HTR-8/SVneo (cell line): Measurements from ENCODE around the gene IL1RN.
"Not testable (repeated sequence)": the region's sequence is repeated elsewhere in the genome, so short reads cannot be mapped to it uniquely, and the experiment has no call there.

Source experiments
- DNase-seq: peaks from one replicate; pipeline ENCODE4 v3.0.0; 2011; ENCODE audit warnings: low spot score, mixed read lengths; ENCODE audit not compliant: insufficient read length
- FAIRE-seq: peaks from 2 replicates; lab custom pipeline; 2011; peaks lifted over from hg19 to GRCh38; lab: Jason Lieb, UNC

IL1RN gene, protein sequence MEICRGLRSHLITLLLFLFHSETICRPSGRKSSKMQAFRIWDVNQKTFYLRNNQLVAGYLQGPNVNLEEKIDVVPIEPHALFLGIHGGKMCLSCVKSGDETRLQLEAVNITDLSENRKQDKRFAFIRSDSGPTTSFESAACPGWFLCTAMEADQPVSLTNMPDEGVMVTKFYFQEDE

DNA sequence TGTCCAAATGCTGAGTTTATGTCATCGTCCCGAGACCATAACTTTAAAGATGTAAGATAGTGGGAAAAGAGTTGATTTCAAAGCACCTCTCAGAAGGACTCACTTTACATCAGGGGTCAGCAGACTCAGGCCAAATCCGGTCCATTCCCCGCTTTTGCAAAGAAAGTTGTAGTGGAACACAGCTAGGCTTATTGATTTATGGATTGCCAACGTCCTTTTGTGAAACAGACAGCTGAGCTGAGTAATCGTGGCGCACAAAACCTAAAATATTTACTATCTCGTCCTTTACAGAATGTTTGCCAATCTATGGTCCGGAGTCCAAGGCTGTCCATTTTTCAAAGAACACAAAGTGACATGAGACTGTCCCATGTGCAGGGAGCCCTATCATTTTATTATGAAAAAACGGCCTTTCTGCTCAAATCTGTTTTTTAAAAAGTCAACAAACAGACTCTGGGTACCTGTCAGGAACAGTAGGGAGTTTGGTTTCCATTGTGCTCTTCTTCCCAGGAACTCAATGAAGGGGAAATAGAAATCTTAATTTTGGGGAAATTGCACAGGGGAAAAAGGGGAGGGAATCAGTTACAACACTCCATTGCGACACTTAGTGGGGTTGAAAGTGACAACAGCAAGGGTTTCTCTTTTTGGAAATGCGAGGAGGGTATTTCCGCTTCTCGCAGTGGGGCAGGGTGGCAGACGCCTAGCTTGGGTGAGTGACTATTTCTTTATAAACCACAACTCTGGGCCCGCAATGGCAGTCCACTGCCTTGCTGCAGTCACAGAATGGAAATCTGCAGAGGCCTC, at the start of gene IL1RN:
IL1RN (plus strand) TSS at position 754 of the 801 bp plus-strand sequence; CDS start at position 781, 27 bp downstream.
- no peak for FAIRE-seq
- no peak for DNase-seq

DNA sequence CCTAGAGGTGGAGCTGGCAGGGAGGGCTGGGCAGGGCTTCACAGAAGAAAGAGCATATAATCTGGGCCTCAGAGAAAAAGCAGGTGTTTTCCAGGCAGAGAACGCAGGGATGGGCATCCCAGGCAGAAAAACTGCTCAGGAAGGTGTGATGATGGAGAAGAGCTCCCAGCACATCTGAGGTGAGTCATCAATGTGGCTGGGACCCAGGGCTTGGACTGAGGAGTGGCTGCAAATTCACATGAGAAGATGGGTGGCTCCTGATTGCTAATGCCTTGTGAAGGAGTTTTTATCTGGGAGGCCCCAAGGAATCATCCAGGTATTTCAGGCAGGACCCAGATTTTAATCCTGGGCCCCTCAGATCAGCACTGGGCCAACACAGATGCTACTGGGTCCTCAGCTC, 49.5 kb upstream of the IL1RN start:
- no peak for FAIRE-seq
- DNase-seq = no peak

DNA sequence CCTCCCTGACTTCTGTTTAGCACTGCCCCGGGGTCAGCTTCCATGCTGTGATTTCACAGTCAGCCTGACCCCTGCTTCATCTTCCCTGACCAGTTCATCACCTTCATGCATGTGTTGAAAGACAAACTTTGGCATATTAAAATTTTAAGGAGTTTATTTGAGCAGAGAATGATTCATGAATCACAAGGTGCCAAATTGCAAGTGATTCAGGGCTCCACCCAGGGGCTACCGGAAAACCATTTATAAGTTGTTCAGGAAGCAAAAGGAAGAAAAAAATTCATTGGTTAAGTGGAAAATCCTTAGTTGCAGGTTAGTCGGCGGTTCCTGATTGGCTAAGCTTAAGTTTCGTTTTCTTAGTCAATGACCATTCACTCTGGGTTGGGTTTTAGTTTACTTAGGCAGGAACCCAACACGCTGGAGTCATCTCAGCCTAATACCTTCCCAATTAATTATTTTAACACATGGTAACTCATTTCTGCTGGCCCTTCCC, 49.0 kb upstream of the IL1RN start:
- DNase-seq = no peak
- no peak for FAIRE-seq

DNA sequence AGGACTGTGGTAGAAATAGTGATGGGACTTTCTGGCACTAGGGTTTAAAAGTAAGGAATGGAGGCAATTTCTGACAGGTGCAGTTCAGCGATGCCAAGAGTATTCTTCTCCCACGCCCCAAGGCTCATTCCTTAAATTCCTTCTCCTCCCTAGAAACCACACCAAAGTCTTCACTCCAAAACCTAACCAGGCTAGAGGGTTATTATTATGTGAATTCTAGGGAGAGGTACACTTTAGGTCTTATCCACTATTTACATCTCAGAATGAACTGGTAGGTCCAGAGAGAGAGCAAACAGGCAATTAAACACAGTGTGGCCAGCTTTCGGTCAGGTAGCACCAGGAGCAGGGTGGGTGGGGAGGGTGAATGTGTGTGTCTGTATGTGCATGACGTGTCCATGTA, 48.3 kb upstream of the IL1RN start:
- DNase-seq (no peak), FAIRE-seq (no peak)

DNA sequence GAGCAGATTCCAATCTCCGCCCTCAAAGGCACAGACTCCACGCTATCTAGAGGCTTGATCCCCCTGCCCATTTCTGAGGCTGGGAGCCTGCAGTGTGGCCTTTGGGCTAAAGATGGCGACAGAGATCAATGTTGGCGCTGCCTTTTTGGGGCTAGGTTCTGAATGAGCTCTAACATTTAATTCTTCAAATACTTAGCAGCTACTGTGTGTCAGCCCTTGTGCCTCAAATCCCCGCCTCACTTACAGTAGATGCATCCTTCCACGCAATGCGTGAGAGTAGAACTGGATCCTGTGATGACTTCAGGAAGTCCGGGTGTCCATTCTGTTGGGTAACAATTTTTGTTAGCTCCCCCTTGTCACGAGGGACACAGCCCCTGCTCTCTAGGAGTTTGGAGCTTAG, 47.3 kb upstream of the IL1RN start:
- DNase-seq (peak; percentile 41), FAIRE-seq (no peak)

DNA sequence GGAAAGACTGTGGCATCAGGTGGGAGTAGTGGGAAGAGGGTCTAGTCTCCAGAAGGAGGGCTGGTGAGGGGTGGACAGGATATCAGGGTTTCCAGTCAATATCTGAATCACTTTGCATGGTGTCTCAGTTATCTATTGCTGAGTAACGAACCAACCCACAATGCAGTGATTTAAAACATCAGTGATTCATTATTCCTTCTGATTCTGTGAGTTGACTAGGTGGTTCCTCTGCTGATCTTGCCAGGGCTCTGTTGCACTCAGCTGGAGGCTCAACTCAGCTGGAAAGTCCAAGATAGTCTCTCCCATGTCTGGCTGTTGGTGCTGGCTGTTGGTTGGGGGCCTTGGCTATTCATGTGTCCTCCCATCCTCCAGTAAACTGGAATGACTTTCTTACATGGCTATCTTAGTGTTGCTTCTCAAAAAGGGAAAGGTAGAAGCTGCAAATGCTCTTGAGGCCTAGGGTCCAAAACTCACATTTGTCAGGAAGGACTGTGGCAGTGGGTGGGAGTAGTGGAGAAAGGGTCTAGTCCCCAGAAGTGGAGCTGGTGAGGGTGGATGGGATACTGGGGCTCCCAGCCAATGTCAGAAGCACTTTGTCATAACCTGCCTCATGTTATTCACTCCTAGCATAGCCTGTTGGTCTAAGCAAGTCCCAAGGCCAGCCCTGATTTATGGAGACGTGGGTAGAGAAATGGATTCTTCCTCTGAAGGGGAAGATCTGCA, 45.7 kb upstream of the IL1RN start:
- no peak for DNase-seq
- no peak for FAIRE-seq

DNA sequence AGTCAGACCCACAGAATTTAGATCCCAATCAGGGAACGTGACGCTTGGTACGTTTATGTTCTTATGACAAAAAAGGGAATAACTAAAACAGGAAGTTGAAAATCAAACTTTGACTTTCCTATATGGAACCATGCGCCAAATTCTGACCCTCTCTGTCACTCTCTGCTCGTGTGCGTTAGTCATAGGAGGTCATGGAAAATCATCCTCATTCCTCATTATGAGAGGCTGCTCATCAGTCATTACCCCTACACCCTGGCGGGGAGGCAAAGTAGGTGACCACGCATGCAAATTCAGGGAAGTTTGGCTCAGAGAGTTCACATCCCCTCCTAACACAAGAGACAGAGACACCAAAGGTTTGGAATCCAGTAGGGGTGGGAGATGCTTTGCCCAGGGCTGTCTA, 44.1 kb upstream of the IL1RN start:
- no peak for DNase-seq
- FAIRE-seq = no peak

DNA sequence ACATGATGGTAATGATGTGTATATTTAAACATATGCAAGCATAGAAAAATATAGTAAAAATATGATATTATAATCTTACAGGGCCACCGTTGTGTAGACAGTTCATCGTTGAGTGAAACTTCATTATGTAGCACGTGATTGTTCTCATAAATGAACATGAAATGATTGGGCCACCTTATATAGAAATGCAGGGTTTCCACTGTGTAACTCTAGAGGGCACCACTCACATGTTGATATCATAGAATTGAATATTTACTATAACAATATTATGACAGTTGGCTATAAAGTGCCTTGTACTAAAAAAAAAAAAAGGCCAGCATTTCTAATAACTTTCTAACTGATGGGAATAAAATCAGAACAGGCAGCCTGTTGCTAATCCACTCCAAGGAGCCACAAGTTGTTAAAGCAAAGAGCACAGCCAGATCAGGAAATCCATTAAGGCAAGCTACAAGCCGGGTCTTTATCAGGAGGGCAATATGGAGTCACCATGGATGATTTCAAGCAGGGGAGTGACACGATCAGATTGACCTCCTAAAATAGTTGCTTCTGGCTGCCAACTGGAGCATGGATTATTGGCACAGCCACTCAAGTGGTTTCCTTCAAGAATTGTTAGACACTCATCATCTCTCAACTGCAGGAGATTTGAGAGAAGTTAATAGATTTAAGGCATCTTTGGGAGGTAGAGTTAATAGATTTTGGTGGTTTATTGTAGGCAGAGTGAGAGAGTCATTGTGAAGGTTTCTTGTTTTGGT, 43.0 kb upstream of the IL1RN start:
- FAIRE-seq (no peak), DNase-seq (no peak)

DNA sequence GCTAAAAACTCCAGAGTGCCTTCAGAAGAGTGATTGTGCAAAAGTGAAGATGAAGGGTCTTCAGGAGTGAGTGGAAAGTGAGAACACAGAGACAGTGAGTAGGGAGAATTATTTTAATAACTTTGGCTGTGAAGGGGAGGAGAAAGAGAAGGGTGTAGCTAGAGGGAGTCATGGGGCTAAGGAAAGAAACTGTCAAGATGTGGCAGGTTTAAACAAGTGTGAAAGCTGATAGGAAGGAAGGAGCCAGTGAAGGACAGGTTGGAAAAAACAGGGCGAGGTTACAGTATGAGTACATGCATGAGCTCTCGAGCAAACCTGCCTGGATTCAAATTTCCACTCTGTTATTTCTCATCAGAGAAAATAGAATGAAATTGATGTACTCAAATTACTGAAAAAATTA, 41.9 kb upstream of the IL1RN start:
- no peak for DNase-seq
- FAIRE-seq = no peak

DNA sequence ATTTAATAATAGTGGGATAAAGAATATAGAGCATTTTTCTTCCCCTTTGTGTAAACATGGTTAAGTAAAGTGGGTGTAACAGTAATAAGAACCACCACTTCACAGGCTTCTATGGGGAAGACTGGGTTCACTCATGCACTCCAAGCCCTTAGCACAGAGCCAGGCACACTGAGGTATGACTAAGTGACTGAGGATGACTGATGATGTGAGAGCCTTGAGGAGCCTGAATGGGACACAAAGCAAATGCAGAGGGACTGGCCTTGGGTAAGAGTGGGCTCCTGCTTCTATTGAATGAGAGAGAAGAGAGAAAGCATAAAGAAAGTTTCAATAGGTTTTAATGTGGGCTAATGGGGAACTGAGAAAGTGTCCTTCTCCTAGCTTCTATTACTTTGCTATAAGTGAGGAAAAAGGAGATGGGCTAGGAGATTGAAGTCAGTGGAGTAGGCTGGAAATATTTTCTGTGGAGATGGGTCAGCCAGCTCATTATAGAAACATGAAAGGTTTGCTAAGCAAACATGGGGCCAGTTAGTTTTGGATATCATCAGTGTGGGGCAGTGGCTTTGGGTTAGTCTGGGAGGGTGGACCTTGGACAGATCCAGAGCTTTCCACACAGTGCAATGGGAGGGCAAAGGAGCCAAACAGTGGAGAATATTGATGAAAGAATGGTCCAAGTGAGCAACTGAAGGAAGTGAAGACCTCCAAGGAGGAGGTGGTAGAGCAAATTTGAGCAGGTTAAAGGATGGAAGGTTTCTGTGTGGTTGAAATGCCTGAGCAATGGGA, 39.0 kb upstream of the IL1RN start:
- no peak for FAIRE-seq

DNA sequence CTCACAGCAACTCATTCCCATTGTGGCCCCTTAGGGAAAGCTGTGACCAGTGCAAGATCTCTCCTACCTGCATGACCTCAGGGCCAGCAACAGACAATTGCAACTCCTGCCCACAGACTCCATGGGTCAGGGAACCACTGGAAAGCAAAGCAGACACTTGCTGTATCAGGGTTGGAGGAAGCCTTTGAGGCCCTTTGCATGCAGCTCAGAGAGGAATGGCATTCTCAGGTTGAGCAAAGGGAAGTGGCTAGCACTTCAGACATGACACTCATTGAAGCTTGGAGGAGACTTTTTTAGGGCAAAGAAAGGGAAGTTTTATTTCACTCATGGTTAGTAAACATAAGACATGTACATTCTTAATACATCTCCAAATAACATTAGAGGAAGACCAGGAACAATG, 37.5 kb upstream of the IL1RN start:
- FAIRE-seq = no peak
- no peak for DNase-seq

More for the DNA sequence above, 39.0 kb upstream of the IL1RN start:
- no peak for DNase-seq

DNA sequence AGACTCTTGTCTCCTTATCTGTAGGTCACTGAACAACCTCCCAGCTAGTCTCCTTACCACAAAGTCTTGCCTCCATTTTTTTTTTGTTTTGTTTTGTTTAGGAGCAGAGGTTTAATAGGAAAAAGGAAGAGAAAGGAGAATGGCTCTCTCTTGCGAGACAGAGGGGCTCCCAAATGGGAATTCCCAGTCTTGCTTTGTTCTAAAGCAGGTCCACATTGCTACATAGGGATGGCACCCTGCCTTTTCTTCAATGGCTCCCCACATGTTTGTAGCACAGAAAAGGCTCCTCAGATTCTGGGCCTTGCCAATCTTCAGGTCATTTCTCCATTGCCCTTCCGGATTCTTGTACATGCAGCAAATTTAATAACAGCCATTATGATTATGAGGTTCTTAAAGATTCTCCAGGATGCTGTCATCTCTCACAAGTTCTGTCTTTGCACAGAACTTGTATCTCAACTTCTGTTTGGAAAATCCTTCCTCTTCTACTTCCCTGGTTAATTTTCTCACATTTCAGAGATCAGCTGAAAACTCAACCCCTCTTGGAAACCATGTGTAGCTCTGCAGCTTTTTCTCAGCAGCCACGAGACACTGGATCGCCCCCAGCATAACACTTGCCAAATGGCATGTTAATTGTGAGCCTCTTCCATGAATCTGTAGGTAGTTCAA, 36.0 kb upstream of the IL1RN start:
- DNase-seq (no peak), FAIRE-seq (no peak)

DNA sequence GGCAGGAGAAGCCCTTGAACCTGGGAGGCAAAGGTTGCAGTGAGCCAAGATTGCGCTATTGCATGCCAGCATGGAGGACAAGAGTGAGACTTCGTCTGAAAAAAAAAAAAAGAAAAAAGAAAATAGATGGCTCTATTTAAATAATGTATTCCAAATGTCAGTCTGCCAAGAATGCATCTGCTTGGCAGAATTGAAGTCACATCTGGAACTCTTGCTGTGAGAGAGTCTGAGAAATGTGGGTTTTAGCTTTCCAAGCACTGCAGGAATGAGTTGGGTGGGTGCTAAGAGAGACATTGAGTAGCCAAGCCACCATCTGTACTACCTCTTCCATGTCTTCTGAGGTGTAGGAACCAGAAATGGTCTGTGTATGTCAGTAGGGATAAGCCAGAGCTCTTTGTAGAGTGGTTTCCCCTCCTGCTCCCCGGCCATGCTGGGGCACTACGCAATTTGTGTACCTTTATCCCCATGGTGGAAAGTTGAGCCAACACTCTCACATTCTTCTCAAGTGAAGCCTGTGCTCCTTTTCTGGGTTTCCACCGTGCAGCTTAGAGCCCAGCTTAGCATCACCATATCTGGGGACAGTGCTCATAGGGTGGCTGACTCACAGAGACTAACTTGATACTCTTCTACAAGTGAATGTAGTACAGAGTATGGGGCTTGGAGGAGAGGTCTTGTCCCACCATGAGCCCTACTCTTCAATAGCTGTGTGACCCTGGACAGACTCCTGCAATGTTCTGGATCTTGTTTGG, 34.4 kb upstream of the IL1RN start:
- FAIRE-seq = no peak
- DNase-seq = no peak

DNA sequence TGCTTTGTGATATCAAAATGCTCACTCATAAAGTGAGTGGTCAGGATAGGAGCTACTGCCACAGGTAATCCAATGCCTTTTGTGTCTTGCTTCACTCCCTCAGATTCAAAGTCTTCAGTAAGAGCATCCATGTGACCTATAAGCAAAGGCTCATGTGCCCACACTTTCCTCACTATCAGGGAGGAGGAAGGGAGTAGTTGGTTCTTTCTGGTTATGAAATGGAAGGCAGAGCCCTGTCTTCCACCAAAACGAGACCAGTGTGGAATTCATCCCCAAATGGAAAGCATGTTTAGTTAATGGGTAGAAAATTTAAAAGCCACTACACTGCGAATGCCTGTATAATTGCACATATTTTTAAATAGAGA, 33.8 kb upstream of the IL1RN start:
- DNase-seq = no peak

DNA sequence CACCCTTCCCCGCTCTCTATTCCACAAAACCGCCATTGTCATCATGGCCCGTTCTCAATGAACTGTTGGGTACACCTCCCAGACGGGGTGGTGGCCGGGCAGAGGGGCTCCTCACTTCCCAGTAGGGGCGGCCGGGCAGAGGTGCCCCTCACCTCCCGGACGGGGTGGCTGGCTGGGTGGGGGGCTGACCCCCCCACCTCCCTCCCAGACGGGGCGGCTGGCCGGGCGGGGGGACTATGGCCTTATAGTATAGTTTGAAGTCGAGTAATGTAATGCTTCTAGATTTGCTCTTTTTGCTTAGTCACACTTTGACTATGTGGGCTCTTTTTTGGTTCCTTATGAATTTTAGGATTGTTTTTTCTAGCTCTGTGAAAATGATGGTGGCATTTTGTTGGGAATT, 31.1 kb upstream of the IL1RN start:
- DNase-seq, FAIRE-seq: not testable (repeated sequence)

More for the DNA sequence above, 33.8 kb upstream of the IL1RN start:
- FAIRE-seq = no peak

DNA sequence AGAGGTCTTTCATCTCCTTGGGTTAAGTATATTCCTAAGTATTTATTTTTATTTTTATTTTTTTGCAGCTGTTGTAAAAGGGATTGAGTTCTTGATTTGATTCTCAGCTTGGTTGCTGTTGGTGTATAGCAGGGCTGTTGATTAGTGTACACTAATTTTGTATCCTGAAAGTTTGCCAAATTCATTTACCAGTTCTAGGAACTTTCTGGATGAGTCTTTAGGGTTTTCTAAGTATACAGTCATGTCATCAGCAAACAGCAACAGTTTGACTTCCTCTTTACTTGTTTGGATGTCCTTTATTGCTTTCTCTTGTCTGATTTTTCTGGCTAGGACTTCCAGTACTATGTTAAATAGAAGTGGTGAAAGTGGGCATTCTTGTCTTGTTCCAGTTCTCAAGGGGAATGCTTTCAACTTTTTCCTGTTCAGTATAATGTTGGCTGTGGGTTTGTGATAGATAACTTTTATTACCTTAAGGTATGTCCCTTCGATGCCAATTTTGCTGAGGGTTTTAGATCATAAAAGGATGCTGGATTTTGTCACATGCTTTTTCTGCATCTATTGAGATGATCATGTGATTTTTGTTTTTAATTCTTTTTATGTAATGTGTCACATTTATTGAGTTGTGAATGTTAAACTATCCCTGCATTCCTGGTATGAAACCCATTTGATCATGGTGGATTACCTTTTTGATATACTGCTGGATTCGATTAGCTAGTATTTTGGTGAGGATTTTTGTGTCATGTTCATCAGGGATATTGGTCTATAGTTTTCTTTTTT, 30.4 kb upstream of the IL1RN start:
- not testable (repeated sequence) for FAIRE-seq, DNase-seq

DNA sequence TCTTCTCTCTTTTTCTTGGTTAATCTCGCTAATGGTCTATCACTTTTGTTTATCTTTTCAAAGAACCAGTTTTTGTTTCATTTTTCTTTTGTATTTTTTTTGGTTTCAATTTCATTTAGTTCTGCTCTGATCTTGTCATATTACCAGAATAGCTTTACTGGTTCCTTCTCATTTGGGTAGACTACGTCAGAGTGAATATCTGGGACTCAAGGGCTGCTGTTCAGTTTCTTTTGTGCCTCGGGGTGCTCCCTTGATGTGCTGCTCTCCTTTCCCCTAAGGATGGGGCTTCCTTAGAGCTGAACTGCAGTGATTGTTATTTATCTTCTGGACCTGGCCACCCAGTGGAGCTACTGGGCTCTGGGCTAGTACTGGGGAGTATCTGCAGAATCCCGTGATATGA, 29.4 kb upstream of the IL1RN start:
- DNase-seq (no peak), FAIRE-seq (no peak)

DNA sequence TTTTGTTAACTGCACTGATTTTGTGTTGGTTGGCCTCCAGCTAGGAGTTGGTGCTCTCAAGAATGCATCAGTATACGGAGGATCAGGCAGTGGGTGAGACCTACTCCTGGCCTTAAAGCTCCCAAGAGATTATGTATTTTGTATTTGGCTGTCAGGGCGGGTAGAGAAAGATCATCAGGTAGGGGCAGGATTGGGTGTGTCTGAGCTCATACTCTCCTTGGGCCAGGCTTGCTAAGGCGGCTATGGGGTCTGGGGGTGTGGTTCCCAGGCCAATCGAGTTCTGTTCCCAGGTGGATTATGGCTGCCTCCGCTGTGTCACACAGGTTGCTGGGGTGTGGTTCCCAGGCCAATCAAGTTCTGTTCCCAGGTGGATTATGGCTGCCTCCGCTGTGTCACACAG, 28.9 kb upstream of the IL1RN start:
- FAIRE-seq = no peak

More for the DNA sequence above, 28.9 kb upstream of the IL1RN start:
- DNase-seq = no peak
